ENCODE data around the gene RGN.

Gene RGN

DNA sequence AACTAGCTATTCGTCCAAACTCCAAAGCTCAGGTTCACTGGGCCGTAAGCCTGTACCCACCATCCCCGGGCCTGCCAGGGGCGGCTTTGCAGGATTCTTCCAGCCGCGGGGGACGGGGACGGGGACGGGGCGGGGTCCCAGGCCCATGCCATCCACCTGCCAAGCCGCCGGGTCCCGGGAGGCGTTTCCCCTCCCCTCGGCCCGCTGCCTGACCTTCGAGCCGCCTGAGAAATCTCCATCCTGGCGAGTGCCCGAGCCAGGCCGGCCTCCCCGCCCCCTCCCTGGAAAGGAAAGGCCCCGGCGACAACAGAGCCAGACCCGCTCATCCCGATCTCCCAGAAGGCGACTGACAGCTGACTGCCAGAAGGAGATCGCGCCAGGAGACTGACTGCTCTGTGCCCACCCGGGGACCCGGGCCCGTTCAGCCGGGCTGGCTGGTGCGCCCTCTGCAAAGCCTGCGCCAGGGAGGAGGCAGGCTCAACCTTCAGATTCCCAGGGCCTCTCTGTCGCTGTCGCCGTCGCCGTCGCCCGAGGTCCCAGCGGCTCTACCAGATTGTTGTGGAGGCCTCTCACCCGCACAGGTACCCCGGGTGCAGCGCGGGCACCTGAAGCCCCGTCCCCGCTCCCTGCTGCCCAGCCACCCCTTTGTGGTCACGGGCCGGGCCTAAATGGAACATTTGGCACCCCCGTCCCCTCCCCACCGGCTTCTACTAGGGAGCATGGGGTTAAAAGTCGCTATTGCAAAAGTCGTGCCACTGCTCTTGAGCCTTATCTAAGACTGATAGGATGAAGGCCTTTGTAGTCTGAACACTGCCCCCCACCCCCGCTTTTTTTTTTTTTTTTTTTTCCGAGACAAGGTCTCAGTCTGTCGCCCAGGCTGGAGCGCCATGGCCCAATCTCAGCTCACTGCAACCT lies at the start of gene RGN:
TSS of gene RGN (plus strand) at position 315 of the 915 bp plus-strand sequence. CDS start 2,702 bp downstream, outside the sequence.
- ChIA-PET POLR2A (ENCODE audit: low non-redundant PET) (no interaction called here), CTCF (no interaction called here)
- TF ChIP-seq, protein P1, sequence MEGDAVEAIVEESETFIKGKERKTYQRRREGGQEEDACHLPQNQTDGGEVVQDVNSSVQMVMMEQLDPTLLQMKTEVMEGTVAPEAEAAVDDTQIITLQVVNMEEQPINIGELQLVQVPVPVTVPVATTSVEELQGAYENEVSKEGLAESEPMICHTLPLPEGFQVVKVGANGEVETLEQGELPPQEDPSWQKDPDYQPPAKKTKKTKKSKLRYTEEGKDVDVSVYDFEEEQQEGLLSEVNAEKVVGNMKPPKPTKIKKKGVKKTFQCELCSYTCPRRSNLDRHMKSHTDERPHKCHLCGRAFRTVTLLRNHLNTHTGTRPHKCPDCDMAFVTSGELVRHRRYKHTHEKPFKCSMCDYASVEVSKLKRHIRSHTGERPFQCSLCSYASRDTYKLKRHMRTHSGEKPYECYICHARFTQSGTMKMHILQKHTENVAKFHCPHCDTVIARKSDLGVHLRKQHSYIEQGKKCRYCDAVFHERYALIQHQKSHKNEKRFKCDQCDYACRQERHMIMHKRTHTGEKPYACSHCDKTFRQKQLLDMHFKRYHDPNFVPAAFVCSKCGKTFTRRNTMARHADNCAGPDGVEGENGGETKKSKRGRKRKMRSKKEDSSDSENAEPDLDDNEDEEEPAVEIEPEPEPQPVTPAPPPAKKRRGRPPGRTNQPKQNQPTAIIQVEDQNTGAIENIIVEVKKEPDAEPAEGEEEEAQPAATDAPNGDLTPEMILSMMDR (conservative IDR thresholded peaks at IDR 0.05; ENCODE audit: low read depth): no peak
- DNase-seq (ENCODE audit: low spot score): no peak
- no peak within 1 kb of the TSS for H3K27ac ChIP-seq

DNA sequence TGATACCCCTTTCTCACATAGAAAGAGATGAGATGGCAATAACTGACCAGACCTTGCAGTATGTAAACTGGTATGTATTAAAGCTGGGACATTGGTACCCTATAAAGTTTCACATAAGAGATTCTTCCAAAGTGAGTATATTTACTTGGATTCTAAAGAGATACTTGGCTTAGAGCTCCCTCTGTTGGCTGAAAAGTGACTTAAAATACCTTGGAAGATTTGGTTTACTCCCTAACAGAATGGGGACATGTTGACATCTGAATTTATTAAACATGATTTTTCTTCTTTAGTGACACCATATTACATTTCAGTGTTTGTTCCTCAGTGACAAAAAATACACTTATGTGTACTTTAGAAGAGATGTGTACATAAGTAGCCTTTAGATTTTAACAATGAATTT lies 47.9 kb upstream of the RGN start:
- TF ChIP-seq, protein P1 (conservative IDR thresholded peaks at IDR 0.05; ENCODE audit: low read depth): peak; percentile 56; the same call in 1 of the 2 replicates
- H3K27ac ChIP-seq: no peak overlapping the region
- CTCF ChIA-PET: interaction anchor here (0.5 to 1.4 kb wide), 10 partner anchors 10 to 1371 kb away, joined by 3 to 6 read pairs (median 3); no protein-coding TSS in a partner anchor
- DNase-seq (ENCODE audit: low spot score): peak; percentile 36
- POLR2A ChIA-PET (ENCODE audit: low non-redundant PET): no interaction called here

DNA sequence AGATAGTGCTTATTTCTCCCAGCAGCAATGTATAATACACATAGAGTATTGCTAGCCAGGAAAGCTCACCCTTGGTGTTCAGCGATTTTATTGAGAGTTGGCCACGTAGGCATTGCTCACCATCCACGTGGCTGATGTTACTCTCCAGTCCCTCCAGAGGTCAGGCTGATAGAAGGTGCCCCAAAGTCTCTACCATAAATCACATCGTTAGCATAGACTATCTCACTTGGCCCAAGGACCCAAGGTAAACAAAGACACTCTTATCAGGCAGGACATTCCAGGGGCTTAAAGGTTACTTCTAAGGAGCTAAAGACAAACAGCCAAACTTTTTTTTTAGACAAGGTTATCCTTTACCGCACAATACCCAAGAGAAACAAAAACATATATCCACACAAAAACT lies 30.3 kb upstream of the RGN start:
- POLR2A ChIA-PET (ENCODE audit: low non-redundant PET): no interaction called here
- CTCF ChIA-PET: no interaction called here
- DNase-seq (ENCODE audit: low spot score): no peak
- H3K27ac ChIP-seq: no peak overlapping the region
- TF ChIP-seq, protein P1 (conservative IDR thresholded peaks at IDR 0.05; ENCODE audit: low read depth): no peak

DNA sequence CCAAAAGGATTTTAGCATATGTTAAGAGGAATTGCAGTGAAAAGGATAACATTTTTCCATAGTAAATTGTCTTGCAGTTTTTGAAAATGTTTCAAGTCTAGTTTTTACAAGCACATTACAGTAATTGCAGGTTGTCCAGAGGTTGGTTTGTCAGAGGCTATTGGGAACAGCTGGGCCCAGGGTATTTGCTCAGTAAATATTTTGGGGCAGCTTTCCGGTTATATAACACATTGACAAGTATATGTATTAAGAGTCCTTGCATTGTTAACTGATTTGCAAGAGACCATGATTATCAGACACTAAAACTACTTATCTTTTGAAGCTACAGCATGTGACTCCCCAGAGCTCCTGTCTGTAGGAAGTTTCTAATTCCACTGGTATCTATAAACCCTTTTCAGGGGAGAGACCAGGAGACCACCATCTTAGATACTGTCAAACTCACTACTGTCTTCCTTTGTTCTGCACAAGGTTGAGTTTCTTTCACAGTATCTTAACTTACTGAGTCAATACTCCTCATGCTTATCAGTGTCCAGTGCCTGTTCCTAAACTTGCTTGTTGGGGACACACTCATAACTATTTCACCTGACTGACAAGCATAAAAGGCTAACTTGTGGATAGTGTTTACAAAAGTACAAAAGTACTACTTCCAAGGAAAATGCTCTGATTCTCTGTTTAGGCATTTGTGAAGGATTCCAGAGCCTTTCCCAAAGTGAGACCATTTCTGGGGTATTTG lies 18.9 kb upstream of the RGN start:
- no peak for DNase-seq (ENCODE audit: low spot score)
- ChIA-PET POLR2A (ENCODE audit: low non-redundant PET) (no interaction called here), CTCF (interaction anchor here (0.5 kb wide), 1 partner anchor 63 kb away, joined by 3 read pairs; no protein-coding TSS in a partner anchor)
- H3K27ac ChIP-seq: no peak overlapping the region
- TF ChIP-seq, protein P1 (conservative IDR thresholded peaks at IDR 0.05; ENCODE audit: low read depth): no peak

DNA sequence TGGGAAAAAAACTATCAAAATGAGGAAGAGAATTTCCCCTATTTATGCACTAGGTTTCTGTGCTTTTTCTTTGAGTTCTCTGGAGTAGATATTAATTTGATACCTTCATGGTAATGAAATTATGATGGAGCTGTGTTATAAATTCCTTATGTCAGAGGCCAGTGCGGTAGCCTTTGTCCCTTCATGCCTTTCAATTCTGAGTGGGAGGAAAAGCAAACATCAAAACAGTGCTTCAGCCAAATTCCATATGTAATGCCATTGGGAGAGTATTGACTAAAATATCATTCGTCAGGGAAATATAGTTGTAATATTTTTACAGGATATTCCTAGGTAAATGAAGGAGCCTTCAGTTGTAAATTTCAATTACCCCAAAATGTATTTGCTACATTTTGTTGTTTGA lies 17.5 kb upstream of the RGN start:
- no peak overlapping the region for H3K27ac ChIP-seq
- TF ChIP-seq, protein P1 (conservative IDR thresholded peaks at IDR 0.05; ENCODE audit: low read depth): no peak
- CTCF ChIA-PET: interaction anchor here (0.7 kb wide), 1 partner anchor 317 kb away, joined by 4 read pairs; no protein-coding TSS in a partner anchor
- DNase-seq (ENCODE audit: low spot score): no peak
- POLR2A ChIA-PET (ENCODE audit: low non-redundant PET): no interaction called here

DNA sequence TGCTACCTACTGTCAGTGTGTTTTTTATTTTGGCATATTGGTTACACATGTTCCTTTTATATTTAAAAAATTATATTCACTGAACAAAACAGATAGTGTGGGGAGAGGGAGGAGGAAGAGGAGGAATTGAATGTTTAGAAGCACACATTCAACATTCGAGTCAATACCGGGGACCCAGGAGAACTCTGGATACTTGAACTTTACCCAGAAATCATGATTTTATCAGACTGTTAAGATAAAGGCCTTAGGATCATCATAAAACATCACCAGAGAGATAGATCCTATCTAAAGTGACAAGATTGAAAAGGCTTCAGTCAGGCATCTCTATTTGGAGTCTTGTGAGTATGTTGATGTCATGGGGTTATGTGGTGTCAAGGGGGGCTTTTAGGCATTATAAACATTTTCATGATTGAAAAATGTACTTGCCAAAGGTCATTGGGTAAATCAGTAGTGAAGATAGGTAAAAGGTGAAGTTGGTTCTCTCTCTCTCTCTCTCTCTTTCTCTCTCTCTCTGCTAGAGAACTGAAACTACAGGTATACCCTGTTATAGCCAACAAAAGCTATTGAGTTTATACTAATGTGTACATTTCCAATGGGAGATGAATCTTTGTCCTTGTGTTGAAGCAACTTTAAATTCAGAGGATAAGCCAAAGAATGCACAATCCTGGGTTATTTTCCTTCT lies 16.9 kb upstream of the RGN start:
- TF ChIP-seq, protein P1 (conservative IDR thresholded peaks at IDR 0.05; ENCODE audit: low read depth): no peak
- ChIA-PET POLR2A (ENCODE audit: low non-redundant PET) (no interaction called here), CTCF (no interaction called here)
- H3K27ac ChIP-seq: no peak overlapping the region
- DNase-seq (ENCODE audit: low spot score): no peak
